Middle frontal gyrus (tissue), 1 donor: ENCODE results near the gene ZNF311.

Experiments used
- DNase-seq: peaks from one replicate; pipeline ENCODE4 v3.0.0-alpha.2; 2015; ENCODE audit warnings: low spot score; ENCODE audit errors: extremely low spot score

ZNF311 gene

GRCh38 chr6:29005183-29005885, at the start of gene ZNF311:
Gene ZNF311 (minus strand): TSS chr6:29005315. CDS start chr6:29003954, 1,361 bp downstream.
- DNase-seq = no peak

GRCh38 chr6:29051680-29052079, 46.6 kb upstream of the ZNF311 start:
- DNase-seq = no peak

- DNase-seq = no peak
Observed at GRCh38 chr6:29045075-29045474, 40.0 kb upstream of the ZNF311 start, which contains the start of gene OR2W1. Gene OR2W1 (minus strand): TSS chr6:29045175. CDS start chr6:29045175, 0 bp downstream.

GRCh38 chr6:29035951-29036350, 30.8 kb upstream of the ZNF311 start:
- no peak for DNase-seq

- no peak for DNase-seq
Observed at GRCh38 chr6:29028821-29029220, 23.7 kb upstream of the ZNF311 start.

GRCh38 chr6:29025927-29026585, 20.9 kb upstream of the ZNF311 start:
- DNase-seq = no peak

- DNase-seq = no peak
Observed at GRCh38 chr6:29021434-29021833, 16.3 kb upstream of the ZNF311 start.

- no peak for DNase-seq
Observed at GRCh38 chr6:29019629-29020028, 14.5 kb upstream of the ZNF311 start.

- no peak for DNase-seq
Observed at GRCh38 chr6:29017428-29017802, 12.3 kb upstream of the ZNF311 start.

- DNase-seq = peak; percentile 40
Observed at GRCh38 chr6:29016559-29017427, 11.7 kb upstream of the ZNF311 start.

- DNase-seq = no peak
Observed at GRCh38 chr6:29014729-29015608, 9.9 kb upstream of the ZNF311 start.

GRCh38 chr6:29011276-29011734, 6.2 kb upstream of the ZNF311 start:
- DNase-seq = no peak

- DNase-seq = no peak
Observed at GRCh38 chr6:29009358-29009757, 4.2 kb upstream of the ZNF311 start.

GRCh38 chr6:29008089-29008488, 3.0 kb upstream of the ZNF311 start:
- no peak for DNase-seq

GRCh38 chr6:28996844-28997510, 8.1 kb downstream of the ZNF311 start:
- DNase-seq = no peak

GRCh38 chr6:28995093-28995650, 9.9 kb downstream of the ZNF311 start:
- DNase-seq = no peak

GRCh38 chr6:28988536-28989311, 16.4 kb downstream of the ZNF311 start:
- DNase-seq = no peak

- DNase-seq = peak; percentile 71
Observed at GRCh38 chr6:28985462-28986164, 19.5 kb downstream of the ZNF311 start.

GRCh38 chr6:28983838-28984237, 21.3 kb downstream of the ZNF311 start:
- no peak for DNase-seq
